ENCODE data around the gene NGFR.

Gene NGFR

DNA sequence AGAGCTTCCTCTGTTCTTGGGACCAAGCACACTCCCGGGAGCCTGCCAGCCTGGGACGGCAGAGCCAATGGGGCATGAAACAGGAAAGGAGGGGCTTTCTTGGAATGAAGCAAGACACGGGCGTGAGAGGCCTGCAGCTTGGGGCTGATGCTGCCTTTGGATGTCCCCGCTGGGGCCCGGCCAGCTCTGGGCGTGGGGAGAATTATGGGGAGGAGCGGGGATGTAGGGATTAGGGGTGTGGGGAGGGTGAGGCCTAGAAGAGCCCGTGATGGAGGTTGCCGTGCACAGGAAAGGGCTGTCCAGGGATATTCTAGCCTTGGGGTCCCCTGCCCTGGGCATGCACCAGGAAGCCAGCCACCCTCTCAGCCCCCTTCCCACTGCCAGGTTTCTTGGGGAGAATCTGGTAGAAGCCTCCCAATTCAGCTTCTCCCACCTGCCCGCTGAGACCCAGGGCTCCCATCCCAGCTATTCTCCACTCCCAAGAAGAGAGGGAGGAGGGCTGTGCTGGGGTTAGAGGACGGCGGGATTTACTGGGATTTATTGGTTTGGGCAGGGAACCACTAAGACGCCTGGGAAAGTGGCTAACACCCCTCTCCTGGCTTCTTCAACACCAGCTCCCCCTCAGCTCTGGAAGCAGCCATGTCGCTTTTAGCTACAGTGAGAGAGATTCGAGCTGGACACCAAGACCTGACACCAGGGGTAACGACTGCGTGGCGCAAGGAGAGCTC lies 60.6 kb downstream of the NGFR start:
- DNase-seq (ENCODE audit: low spot score): no peak

DNA sequence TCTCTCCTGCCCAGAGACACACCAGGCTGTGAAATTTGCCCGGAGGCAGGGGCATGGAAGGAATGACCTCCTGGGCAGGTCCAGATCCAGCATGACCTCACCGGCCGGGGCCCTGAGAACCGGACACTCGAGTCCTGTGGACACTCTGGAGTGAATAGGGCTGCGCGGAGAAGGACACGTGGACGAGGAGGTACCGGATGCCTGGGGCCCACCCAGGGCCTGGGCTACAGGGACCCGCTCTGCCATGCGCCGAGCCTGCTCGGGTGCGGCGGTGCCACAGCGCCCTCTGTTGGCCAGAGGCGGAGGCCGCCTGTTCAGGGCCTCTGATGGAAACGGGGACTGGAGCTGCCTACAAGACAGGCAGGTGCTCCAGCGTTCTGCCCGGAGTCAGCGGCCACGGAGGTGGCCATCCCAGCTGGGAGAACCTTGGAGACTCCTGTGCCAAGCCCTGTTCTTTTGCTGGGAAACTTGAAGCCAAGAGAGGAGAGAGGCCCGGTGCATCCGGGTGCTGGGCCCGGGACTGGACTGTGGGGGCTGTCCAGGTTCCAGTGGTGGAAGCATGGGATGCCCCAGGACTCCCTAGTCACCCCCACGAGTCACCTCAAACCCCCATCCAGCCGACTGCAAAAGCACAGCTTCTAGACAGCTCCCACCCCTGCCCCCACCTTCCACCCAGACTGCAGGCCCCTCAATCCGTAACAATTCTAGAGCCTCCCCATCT lies 61.3 kb downstream of the NGFR start:
- TF ChIP-seq, protein P1, sequence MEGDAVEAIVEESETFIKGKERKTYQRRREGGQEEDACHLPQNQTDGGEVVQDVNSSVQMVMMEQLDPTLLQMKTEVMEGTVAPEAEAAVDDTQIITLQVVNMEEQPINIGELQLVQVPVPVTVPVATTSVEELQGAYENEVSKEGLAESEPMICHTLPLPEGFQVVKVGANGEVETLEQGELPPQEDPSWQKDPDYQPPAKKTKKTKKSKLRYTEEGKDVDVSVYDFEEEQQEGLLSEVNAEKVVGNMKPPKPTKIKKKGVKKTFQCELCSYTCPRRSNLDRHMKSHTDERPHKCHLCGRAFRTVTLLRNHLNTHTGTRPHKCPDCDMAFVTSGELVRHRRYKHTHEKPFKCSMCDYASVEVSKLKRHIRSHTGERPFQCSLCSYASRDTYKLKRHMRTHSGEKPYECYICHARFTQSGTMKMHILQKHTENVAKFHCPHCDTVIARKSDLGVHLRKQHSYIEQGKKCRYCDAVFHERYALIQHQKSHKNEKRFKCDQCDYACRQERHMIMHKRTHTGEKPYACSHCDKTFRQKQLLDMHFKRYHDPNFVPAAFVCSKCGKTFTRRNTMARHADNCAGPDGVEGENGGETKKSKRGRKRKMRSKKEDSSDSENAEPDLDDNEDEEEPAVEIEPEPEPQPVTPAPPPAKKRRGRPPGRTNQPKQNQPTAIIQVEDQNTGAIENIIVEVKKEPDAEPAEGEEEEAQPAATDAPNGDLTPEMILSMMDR (IDR thresholded peaks at IDR 0.05): peak; percentile 99
- DNase-seq (ENCODE audit: low spot score): peak; percentile 78
- Histone ChIP-seq H3K4me3 (peak overlapping the region; percentile 44), H3K27ac (no peak overlapping the region)

More for the DNA sequence above, 60.6 kb downstream of the NGFR start:
- Histone ChIP-seq H3K27ac (no peak overlapping the region), H3K4me3 (peak overlapping the region; percentile 44)
- TF ChIP-seq, protein P1 (IDR thresholded peaks at IDR 0.05): no peak

- no peak for DNase-seq (ENCODE audit: low spot score)
- TF ChIP-seq, protein P1 (IDR thresholded peaks at IDR 0.05): no peak
- H3K27ac ChIP-seq: no peak overlapping the region
- no peak overlapping the region for H3K4me3 ChIP-seq
These were observed 62.4 kb downstream of the NGFR start for GRCh38 chr17:49557312-49558024.
